ENCODE data around the gene CENPO.

CENPO gene

GRCh38 chr2:24856791-24857211 lies 63.6 kb downstream of the CENPO start:
- Histone ChIP-seq H4K20me1 (ENCODE audit: insufficient read depth, low read length) (peaks cover 56% of the 10 kb centered on the region), H3K27me3 (ENCODE audit: low read depth, low read length) (no peaks in the 10 kb centered on the region), H3K4me1 (ENCODE audit: low read length) (no peaks in the 10 kb centered on the region), H3K79me2 (ENCODE audit: low read length) (peaks cover 51% of the 10 kb centered on the region), H3K9me3 (ENCODE audit: insufficient read depth, low read length) (no peaks in the 10 kb centered on the region), H3K36me3 (replicated peaks; ENCODE audit: low read depth, low read length) (peaks cover 43% of the 10 kb centered on the region), H3K9ac (ENCODE audit: low read length) (no peak overlapping the region), H3K4me2 (ENCODE audit: low read length) (no peak overlapping the region), H3K27ac (ENCODE audit: low read length) (no peak overlapping the region), H2AFZ (ENCODE audit: low read depth, low read length) (no peak overlapping the region), H3K4me3 (ENCODE audit: low read length) (no peak overlapping the region)
- TF ChIP-seq EZH2phosphoT487 (IDR thresholded peaks at IDR 0.05; ENCODE audit: low read depth) (no peak), CTCF (IDR thresholded peaks at IDR 0.05; ENCODE audit: low read depth, low read length) (no peak)

- Histone ChIP-seq H3K27me3 (ENCODE audit: low read depth, low read length) (no peaks in the 10 kb centered on the region), H3K4me3 (ENCODE audit: low read length) (no peak overlapping the region), H3K4me2 (ENCODE audit: low read length) (no peak overlapping the region), H3K79me2 (ENCODE audit: low read length) (peaks cover 54% of the 10 kb centered on the region), H4K20me1 (ENCODE audit: insufficient read depth, low read length) (peaks cover 55% of the 10 kb centered on the region), H3K36me3 (replicated peaks; ENCODE audit: low read depth, low read length) (peaks cover 36% of the 10 kb centered on the region), H3K9me3 (ENCODE audit: insufficient read depth, low read length) (no peaks in the 10 kb centered on the region), H2AFZ (ENCODE audit: low read depth, low read length) (no peak overlapping the region), H3K4me1 (ENCODE audit: low read length) (no peaks in the 10 kb centered on the region), H3K9ac (ENCODE audit: low read length) (no peak overlapping the region), H3K27ac (ENCODE audit: low read length) (no peak overlapping the region)
- TF ChIP-seq EZH2phosphoT487 (IDR thresholded peaks at IDR 0.05; ENCODE audit: low read depth) (no peak), CTCF (IDR thresholded peaks at IDR 0.05; ENCODE audit: low read depth, low read length) (no peak)
These were observed 64.5 kb downstream of the CENPO start for GRCh38 chr2:24857746-24858145.

DNA sequence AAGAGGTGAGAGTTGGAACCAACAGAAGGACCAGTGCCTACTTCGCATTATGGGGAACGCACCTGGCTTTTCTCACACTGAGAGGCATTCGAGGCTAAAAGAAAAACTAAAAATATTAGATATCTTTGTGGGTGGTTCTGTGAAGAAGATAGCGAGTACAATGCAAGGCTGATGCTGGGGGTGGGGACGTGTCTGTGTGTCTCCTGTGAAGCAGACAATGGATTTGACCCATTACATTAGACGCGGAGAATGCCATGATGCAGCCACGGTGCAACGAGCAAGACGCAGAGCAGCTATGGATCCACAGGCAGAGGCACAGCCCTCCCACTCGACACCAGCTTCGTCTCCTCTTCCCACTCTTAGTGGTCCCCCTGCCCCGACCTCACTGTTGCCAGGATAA lies 65.8 kb downstream of the CENPO start:
- H3K4me1 ChIP-seq (ENCODE audit: low read length): no peaks in the 10 kb centered on the region
- peaks cover 28% of the 10 kb centered on the region for H3K36me3 ChIP-seq (replicated peaks; ENCODE audit: low read depth, low read length)
- no peak overlapping the region for H2AFZ ChIP-seq (ENCODE audit: low read depth, low read length)
- H4K20me1 ChIP-seq (ENCODE audit: insufficient read depth, low read length): peaks cover 64% of the 10 kb centered on the region
- TF ChIP-seq CTCF (IDR thresholded peaks at IDR 0.05; ENCODE audit: low read depth, low read length) (no peak), EZH2phosphoT487 (IDR thresholded peaks at IDR 0.05; ENCODE audit: low read depth) (no peak)
- H3K27ac ChIP-seq (ENCODE audit: low read length): no peak overlapping the region
- no peaks in the 10 kb centered on the region for H3K9me3 ChIP-seq (ENCODE audit: insufficient read depth, low read length)
- no peak overlapping the region for H3K4me2 ChIP-seq (ENCODE audit: low read length)
- no peaks in the 10 kb centered on the region for H3K27me3 ChIP-seq (ENCODE audit: low read depth, low read length)
- no peak overlapping the region for H3K9ac ChIP-seq (ENCODE audit: low read length)
- H3K79me2 ChIP-seq (ENCODE audit: low read length): peaks cover 61% of the 10 kb centered on the region
- no peak overlapping the region for H3K4me3 ChIP-seq (ENCODE audit: low read length)

- TF ChIP-seq EZH2phosphoT487 (IDR thresholded peaks at IDR 0.05; ENCODE audit: low read depth) (no peak), CTCF (IDR thresholded peaks at IDR 0.05; ENCODE audit: low read depth, low read length) (no peak)
- no peak overlapping the region for H3K9ac ChIP-seq (ENCODE audit: low read length)
- H3K4me3 ChIP-seq (ENCODE audit: low read length): no peak overlapping the region
- H3K79me2 ChIP-seq (ENCODE audit: low read length): peaks cover 71% of the 10 kb centered on the region
- H3K36me3 ChIP-seq (replicated peaks; ENCODE audit: low read depth, low read length): peaks cover 27% of the 10 kb centered on the region
- H3K27me3 ChIP-seq (ENCODE audit: low read depth, low read length): no peaks in the 10 kb centered on the region
- H3K27ac ChIP-seq (ENCODE audit: low read length): no peak overlapping the region
- H3K4me2 ChIP-seq (ENCODE audit: low read length): no peak overlapping the region
- no peaks in the 10 kb centered on the region for H3K9me3 ChIP-seq (ENCODE audit: insufficient read depth, low read length)
- H3K4me1 ChIP-seq (ENCODE audit: low read length): no peaks in the 10 kb centered on the region
- no peak overlapping the region for H2AFZ ChIP-seq (ENCODE audit: low read depth, low read length)
- H4K20me1 ChIP-seq (ENCODE audit: insufficient read depth, low read length): peaks cover 71% of the 10 kb centered on the region
These were observed 66.9 kb downstream of the CENPO start for GRCh38 chr2:24859968-24860600.

Measured in OCI-LY3 (cell line).